ENCODE data around the gene UBQLN4. TPM values are rescaled to one million over a fixed set of nuclear protein-coding genes. Genes with fewer than 3 reads are reported as not detected.

The UBQLN4 gene
- total RNA-seq, 4 donors from 2014 or later = 19.5 to 32.1 (median 22.8) TPM

GRCh38 chr1:156069490-156070455 is 16.2 kb upstream of the UBQLN4 start:
- Histone ChIP-seq H3K27me3 (no peaks in the 10 kb centered on the region), H3K4me3 (no peak overlapping the region), H3K4me1 (peaks cover 0 to 7% (median 0%) of the 10 kb centered on the region in 4 donors), H3K36me3 (no peaks in the 10 kb centered on the region), H3K27ac (no peak overlapping the region), H3K9me3 (no peaks in the 10 kb centered on the region)
- DNase-seq (ENCODE audit: low spot score in 2 of 2) = no peak
- WGBS, 2 donors = 59 to 68% methylated on average over 3 of the region's 3 CpGs
- TF ChIP-seq, protein P1, sequence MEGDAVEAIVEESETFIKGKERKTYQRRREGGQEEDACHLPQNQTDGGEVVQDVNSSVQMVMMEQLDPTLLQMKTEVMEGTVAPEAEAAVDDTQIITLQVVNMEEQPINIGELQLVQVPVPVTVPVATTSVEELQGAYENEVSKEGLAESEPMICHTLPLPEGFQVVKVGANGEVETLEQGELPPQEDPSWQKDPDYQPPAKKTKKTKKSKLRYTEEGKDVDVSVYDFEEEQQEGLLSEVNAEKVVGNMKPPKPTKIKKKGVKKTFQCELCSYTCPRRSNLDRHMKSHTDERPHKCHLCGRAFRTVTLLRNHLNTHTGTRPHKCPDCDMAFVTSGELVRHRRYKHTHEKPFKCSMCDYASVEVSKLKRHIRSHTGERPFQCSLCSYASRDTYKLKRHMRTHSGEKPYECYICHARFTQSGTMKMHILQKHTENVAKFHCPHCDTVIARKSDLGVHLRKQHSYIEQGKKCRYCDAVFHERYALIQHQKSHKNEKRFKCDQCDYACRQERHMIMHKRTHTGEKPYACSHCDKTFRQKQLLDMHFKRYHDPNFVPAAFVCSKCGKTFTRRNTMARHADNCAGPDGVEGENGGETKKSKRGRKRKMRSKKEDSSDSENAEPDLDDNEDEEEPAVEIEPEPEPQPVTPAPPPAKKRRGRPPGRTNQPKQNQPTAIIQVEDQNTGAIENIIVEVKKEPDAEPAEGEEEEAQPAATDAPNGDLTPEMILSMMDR (IDR thresholded peaks at IDR 0.05) = no peak
- TF ChIP-seq EP300 (IDR thresholded peaks at IDR 0.05) (no peak), POLR2A (IDR thresholded peaks at IDR 0.05) (no peak)

- WGBS, 2 donors = 67 to 72% methylated on average over 2 of the region's 2 CpGs
- TF ChIP-seq EP300 (IDR thresholded peaks at IDR 0.05) = no peak
- no peak for TF ChIP-seq POLR2A (IDR thresholded peaks at IDR 0.05)
- TF ChIP-seq, protein P1 (IDR thresholded peaks at IDR 0.05) = no peak
Observed at GRCh38 chr1:156067262-156067661, 13.7 kb upstream of the UBQLN4 start.

GRCh38 chr1:156065871-156066270 is 12.3 kb upstream of the UBQLN4 start:
- Histone ChIP-seq H3K4me1 (peaks cover 0 to 5% (median 0%) of the 10 kb centered on the region in 4 donors), H3K4me3 (no peak overlapping the region), H3K27ac (no peak overlapping the region), H3K27me3 (no peaks in the 10 kb centered on the region), H3K36me3 (no peaks in the 10 kb centered on the region), H3K9me3 (no peaks in the 10 kb centered on the region)
- 75 to 79% methylated on average over 16 of the region's 16 CpGs for WGBS, 2 donors
- TF ChIP-seq, protein P1 (IDR thresholded peaks at IDR 0.05) = no peak
- no peak for TF ChIP-seq EP300 (IDR thresholded peaks at IDR 0.05)
- TF ChIP-seq POLR2A (IDR thresholded peaks at IDR 0.05) = no peak
- no peak for DNase-seq (ENCODE audit: low spot score in 2 of 2)

More at GRCh38 chr1:156067262-156067661, 13.7 kb upstream of the UBQLN4 start:
- no peaks in the 10 kb centered on the region for H3K27me3 ChIP-seq
- no peak overlapping the region for H3K4me3 ChIP-seq
- no peaks in the 10 kb centered on the region for H3K9me3 ChIP-seq
- DNase-seq (ENCODE audit: low spot score in 2 of 2) = no peak
- no peak overlapping the region for H3K27ac ChIP-seq
- H3K4me1 ChIP-seq = peaks cover 0 to 5% (median 0%) of the 10 kb centered on the region in 4 donors
- H3K36me3 ChIP-seq = no peaks in the 10 kb centered on the region

DNA sequence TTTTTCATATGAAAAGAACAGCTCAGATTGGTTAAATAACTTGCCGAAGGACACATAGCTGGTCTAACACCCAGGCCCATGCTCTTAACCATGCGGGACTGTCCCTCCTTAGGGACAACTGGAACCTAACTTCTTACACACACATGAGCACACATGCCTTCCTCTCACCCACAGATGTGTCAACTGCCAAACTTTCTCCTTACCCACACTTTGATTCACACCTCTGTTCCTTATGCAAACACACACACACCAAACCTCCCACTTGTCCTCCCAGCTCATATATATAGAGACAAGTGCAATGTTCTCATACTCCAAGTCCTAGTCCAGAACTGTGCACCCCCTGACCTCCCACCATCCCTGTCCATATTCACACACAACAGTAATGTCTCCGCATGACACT is 11.6 kb upstream of the UBQLN4 start:
- WGBS, 2 donors = 87 to 89% methylated on average over 3 of the region's 3 CpGs
- DNase-seq (ENCODE audit: low spot score in 2 of 2) = no peak
- Histone ChIP-seq H3K27ac (no peak overlapping the region), H3K27me3 (no peaks in the 10 kb centered on the region), H3K4me1 (peaks cover 0 to 5% (median 0%) of the 10 kb centered on the region in 4 donors), H3K4me3 (no peak overlapping the region), H3K9me3 (no peaks in the 10 kb centered on the region), H3K36me3 (no peaks in the 10 kb centered on the region)
- no peak for TF ChIP-seq POLR2A (IDR thresholded peaks at IDR 0.05)
- TF ChIP-seq, protein P1 (IDR thresholded peaks at IDR 0.05) = no peak
- TF ChIP-seq EP300 (IDR thresholded peaks at IDR 0.05) = no peak

- TF ChIP-seq POLR2A (IDR thresholded peaks at IDR 0.05) = no peak
- TF ChIP-seq, protein P1 (IDR thresholded peaks at IDR 0.05) = no peak
- TF ChIP-seq EP300 (IDR thresholded peaks at IDR 0.05) = no peak
Observed at GRCh38 chr1:156064615-156065014, 11.0 kb upstream of the UBQLN4 start.

More at GRCh38 chr1:156064615-156065014, 11.0 kb upstream of the UBQLN4 start:
- DNase-seq (ENCODE audit: low spot score in 2 of 2) = no peak
- no peaks in the 10 kb centered on the region for H3K9me3 ChIP-seq
- whole genome bisulfite sequencing, 2 donors = 89 to 100% methylated on average over 2 of the region's 2 CpGs
- no peaks in the 10 kb centered on the region for H3K36me3 ChIP-seq
- no peak overlapping the region for H3K4me3 ChIP-seq
- H3K27me3 ChIP-seq = no peaks in the 10 kb centered on the region
- no peak overlapping the region for H3K27ac ChIP-seq
- peaks cover 0 to 5% (median 0%) of the 10 kb centered on the region in 4 donors for H3K4me1 ChIP-seq

Data from tibial nerve (tissue), 4 donors.